GM19043 (cell line): ENCODE results near the gene BTBD8.

Source experiments
- ATAC-seq: cut with Tn5 transposase; IDR thresholded peaks from one replicate; pipeline ENCODE4 v1.9.1; 2021; ENCODE audit warnings: low read depth; ENCODE audit not compliant: unreplicated experiment

The BTBD8 gene

GRCh38 chr1:92087542-92087941 is 7.4 kb downstream of the BTBD8 start:
- ATAC-seq: no peak

DNA sequence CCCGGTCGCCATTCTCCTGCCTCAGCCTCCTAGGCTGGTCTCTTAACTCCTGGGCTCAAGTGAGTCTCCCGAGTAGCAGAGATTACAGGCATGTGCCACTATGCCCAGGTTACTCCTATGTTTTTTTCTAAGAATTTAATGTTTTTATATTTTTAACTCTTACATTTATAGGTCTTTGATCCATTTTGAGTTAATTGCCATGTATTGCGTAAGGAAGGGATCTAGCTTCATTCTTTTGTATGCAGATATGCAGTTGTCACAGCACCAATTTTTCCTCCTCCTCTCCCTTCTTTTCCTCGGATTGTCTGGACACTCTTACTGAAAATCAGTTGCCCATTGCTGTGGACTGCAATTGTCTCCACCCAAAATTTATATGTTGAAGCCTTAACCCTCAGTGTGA is 11.5 kb downstream of the BTBD8 start:
- ATAC-seq: no peak

DNA sequence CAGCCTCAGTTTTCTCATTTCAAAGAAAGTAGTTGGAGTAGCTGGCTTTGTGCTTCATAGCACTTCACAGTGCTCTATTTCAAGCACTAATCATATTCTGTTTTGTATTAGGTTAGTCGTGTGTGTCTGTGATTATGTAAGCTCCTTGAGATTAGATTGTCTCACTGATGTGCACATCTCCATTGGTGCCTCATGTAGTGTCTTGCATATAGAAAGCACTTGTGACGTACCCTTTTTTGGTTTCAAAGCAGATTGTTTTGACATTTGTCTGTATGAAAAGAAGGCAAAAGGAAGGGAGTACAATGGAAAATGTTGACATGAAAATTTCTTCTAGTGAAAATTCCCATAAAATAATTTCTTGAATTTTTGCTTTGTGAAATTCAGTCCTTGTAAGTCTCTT is 13.9 kb downstream of the BTBD8 start:
- no peak for ATAC-seq

GRCh38 chr1:92094595-92094994 is 14.4 kb downstream of the BTBD8 start:
- ATAC-seq: no peak

DNA sequence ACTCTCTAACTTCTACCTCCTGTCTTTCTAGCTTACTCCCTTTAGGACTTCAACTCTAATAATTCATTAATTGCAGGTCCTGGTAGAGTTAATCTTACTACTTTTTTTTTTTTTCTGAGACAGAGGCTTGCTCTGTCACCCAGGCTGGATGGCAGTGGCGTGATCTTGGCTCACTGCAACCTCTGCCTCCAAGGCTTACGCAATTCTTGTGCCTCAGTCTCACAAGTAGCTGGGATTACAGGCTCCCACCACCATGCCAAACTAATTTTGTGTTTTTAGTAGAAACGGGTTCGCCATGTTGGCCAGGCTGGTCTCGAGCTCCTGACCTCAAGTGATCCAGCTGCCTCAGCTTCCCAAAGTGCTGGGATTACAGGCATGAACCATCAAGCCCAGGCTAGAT is 15.7 kb downstream of the BTBD8 start:
- no peak for ATAC-seq

DNA sequence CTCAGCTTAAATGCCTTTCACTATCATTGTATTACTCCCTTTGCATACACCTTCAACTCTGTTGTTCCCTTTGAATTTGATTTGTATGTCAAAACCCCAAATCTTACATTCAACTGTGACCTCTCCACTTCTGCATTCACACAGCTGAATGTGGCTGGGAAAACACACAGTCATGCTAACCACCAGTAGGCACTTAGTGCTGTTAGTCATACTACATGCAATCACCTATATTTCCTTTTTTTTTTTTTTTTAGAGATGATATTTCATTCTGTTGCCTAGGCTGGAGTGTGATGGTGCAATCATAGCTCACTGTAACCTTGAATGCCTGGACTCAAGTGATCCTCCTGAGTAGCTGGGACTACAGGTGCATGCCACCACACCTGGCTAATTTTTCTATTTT is 16.2 kb downstream of the BTBD8 start:
- no peak for ATAC-seq

DNA sequence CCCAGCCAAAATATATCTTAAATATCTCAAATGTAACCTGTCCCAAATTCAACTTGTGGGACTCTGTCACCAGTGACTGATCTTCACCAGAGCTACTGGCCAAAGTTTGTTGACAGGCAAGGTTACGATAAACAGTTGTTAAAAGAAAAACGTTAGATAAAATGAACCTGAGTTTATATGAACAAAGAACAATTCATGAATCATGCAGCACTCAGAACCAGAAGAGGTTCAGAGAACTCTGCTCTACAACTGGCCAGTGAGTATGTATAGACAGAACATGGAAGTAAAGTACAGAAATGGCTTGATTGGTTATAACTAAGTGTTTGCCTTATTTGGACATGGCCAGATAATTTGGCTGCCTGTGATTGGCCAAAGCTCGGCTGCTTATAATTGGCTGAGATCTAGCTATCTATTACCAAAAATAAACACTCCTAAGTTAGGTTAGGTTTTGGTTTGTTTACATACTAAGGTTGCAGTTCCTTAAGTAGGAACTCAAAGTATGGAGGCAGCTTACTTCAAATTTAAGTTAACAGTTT is 25.5 kb downstream of the BTBD8 start:
- no peak for ATAC-seq

GRCh38 chr1:92108631-92109030 is 28.5 kb downstream of the BTBD8 start:
- ATAC-seq: no peak

- no peak for ATAC-seq
These were observed 37.4 kb downstream of the BTBD8 start for GRCh38 chr1:92117526-92117925.

GRCh38 chr1:92118826-92119225 is 38.7 kb downstream of the BTBD8 start:
- ATAC-seq: no peak

DNA sequence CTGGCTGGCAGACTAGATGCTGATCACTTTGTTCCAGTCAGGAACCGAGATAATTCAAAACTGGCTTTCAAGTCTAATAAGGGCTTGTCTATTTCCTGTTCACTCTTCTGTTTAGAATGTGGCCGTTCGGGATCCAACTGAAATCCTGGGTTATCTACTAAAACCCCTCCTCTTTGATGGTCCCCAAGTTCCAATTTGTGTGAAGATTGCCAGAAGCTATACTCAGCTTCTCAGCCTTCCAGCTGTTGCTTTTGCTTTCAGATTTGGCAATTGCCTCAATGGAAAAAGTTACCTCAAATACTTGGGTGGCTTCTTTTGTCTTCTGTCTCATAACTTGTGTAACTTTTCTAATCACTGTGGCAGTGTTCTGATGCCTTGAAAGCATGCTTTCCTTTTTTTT is 43.7 kb downstream of the BTBD8 start:
- ATAC-seq: no peak

- ATAC-seq: no peak
These were observed 45.1 kb downstream of the BTBD8 start for GRCh38 chr1:92125204-92125603.

DNA sequence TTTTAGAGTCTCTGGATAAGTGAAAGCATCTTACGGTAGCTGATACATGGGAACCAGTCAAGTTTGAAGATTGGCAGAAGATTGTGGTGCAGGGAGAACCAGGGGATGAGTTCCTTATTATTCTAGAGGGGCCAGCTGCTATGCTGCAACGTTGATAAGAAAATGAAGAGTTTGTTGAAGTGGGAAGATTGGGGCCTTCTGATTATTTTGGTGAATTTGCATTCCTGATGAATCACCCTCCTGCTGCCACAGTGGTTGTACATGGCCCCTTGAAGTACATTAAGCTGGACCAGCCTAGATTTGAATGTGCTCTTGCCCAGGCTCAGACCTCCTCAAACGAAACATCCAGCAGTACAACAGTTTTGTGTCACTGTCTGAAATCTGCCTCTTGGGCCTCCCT is 45.9 kb downstream of the BTBD8 start:
- ATAC-seq: no peak

GRCh38 chr1:92134331-92134730 is 54.2 kb downstream of the BTBD8 start:
- no peak for ATAC-seq

- ATAC-seq: no peak
These were observed 56.2 kb downstream of the BTBD8 start for GRCh38 chr1:92136341-92136740.

- no peak for ATAC-seq
These were observed 74.8 kb downstream of the BTBD8 start for GRCh38 chr1:92154934-92155333.

- no peak for ATAC-seq
These were observed 79.4 kb downstream of the BTBD8 start for GRCh38 chr1:92159593-92159992.

GRCh38 chr1:92165389-92165788 is 85.2 kb downstream of the BTBD8 start:
- ATAC-seq: no peak

DNA sequence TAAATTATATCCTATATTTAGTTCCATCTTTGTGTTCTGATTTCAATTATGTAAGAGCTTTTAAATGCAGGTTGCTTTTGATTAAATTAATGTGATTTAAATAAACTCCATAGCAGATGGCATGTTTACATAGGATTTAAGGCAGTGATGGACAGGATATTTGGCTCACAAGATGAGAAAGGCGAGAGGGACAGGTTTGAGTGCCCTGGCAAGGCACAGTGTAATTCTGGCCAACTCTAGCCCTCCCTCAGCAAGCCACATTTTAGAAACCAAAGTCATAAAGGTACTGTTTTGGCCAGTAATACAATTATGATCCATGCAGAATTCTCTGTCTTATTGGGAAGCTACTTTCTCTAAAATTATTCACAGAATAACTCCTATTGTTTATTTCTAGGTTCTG is 87.0 kb downstream of the BTBD8 start:
- ATAC-seq: no peak

DNA sequence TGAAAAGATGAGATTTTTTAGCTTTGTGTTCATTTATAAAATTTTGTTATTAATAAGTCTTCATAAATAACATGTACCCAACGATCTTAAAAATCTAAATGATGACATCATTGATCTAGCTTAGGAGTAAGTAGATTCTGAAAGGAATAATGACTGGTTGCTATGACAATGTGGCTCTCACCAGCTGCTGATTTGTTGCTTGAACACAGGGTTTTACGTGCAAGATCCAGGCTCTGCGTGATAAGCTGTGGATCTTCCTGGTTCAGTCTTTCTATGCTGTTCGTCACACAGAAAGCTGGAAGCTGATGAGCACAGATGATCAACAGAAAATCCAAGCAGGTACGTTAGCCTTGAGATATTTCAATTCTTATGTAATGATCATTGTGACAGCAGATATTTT is 88.5 kb downstream of the BTBD8 start:
- ATAC-seq: no peak

DNA sequence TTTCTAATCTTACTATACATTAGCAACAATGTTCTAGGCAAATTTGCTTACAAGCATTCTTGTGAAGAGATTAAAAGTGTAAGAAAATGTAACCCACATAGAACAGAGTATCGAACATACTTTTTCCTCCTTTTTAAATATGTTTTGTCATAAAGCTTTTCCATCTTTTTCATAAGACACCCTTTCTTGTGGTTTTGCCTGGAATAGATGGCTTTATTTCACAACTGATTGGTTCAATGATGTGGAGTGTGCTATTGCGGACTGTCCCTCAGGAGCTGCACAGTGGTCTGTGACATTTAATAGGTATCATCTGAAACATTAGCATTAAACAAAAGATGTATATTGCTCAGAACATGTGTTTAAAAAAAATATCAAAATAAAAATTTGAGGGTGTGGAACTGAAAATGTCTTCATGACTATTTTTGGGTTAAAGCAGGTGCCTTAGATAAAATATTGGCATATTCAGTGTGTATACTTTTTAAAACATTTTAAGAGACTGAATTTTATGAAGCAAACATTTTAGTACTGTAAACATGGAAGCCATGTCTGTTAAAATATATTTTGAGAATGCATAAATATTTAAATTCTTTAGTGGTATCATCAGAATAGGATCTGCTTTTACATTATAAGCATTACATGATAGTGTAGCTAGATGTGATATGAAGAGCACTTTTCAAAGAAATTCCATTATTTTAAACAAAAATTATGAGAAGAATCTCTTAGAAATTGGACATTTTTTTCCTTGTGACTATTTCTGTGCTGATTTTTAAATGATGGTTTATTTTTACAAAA is 89.3 kb downstream of the BTBD8 start:
- no peak for ATAC-seq

DNA sequence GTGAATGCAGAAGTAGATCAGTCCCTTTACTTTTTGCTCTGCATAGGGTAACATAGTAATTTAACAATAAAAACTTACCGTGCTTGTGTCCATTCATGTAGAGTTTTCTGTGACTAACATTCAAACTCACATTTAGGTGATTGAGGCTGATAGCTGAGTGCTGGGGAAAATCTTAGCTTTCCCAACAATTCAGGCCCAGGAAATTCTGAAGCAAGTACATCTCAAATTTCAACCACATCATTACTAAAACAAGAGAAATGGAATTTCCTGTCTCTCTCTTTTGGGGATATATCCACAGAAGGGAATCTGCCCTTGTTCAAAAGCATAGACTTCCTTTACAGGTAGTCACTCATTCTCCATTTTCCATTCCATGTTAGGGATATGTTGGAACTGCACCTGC is 104.5 kb downstream of the BTBD8 start:
- no peak for ATAC-seq

- no peak for ATAC-seq
These were observed 105.9 kb downstream of the BTBD8 start for GRCh38 chr1:92186081-92186480.
